Ammon's horn (tissue), 1 donor: Measurements from ENCODE around the gene PRPF6.

Experiments
- DNase-seq: peaks from one replicate; pipeline ENCODE4 v3.0.0-alpha.2; 2016; ENCODE audit warnings: low spot score

The PRPF6 gene

DNA sequence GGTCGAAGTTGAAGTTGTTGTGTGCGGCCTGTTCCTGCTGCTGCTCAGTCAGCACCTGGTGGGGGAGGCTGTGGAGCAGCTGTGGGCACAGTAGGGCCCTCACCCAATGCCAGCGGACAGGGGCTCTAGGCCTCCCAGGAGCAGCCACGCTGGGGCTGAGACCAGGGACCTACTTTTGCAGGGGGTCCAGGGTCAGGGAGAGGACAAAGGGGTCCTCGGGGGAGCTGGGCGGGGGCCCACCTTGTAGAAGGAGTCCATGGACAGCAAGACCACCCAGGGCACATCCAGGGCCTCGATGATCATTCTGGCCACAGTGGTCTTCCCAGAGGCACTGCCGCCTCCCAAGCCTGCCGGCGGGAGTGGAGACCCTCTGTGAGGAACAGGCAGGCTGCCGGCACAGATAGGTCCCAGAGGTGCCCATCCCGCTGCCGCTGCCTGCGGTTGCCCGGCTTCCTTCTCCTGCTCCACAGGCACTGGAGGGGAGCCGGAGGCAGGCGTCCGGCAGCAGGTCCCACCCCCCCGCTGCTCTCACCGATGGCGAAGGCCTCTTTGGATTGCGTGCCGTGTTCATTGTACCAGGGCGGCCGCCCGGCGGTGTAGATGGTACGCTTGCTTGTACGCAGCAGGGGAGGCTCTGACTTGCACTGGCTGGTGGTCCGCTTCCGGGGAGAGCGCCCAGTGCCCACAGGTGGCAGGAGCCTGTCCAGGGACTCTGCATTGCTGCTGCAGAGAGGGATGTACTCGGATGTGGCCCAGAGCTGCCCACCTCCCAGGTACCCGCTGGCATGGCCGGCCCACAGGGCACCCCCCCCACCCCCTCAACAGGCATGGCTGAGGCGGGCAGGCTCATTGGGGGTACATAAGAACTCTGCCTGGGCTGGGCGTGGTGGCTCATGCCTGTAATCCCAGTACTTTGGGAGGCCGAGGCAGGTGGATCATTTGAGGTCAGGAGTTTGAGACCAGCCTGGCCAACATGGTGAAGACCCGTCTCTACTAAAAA, 34.7 kb upstream of the PRPF6 start:
- no peak for DNase-seq

DNA sequence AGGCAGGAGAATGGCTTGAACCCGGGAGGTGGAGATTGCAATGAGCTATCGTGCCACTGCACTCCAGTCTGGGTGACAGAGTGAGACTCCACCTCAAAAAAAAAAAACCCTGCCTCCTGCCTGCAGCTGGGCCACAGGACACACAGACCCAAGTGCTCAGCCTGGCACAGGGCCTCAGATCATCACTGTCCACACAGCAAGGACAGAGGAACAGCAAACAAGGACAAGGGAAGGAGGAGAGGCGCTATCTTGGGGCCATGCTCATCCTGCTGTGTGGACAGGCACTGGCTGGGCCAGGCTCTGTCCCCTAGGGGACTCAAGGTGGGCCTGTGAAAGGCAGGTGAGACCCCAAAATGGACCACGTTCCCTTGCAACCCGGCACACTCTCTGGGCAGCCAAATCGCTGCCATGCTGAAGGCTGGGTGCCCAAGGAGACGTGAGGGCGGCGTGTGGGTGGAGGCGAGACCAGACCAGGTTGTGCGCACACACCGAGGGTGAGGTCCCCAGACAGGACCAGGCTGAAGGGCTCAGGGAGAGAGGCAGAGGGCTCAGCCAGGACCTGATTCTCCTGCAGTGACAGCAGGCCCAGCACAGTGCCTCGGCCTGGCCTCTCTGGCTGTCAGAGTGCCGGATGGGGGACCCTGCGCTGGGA, 33.8 kb upstream of the PRPF6 start:
- DNase-seq: no peak

DNA sequence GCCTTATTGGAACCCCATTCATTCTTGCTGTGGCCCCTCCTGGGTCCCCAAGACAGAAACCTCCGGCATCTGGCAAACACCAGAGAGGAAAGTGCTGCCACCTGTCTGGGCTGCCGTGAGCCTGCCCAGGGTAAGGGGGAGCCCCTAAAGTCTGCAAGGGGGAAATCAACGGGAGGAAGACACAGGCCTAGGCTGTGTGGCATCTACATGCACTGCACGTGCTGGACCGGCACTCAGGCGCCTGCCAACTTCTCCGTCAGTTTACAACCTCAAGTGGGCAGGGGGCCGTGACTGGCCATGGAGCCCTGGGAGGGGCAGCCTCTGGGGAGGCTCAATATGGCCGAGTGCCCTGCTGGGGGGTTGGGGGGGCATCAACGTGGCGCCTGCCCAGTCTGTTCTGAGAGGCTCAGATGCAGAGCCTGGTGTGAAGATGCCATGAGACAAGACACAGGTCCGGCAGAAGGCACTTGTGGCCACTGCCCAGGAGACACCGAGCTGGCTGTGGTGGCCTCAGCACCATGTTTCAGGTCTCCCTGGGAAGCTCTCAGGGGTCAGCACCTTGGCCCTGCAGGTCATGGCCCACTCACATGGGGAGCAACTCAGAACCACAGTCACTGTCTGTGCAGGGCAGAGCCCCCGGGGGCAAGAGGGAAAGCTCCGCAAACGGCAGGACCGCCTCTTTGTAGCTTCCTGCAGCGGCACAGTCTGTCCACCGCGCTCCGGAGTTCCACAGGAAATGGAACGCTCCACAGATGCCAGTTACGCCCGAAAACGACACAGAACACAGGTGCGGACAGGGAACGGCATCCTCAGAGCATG, 33.1 kb upstream of the PRPF6 start:
- DNase-seq: no peak

DNA sequence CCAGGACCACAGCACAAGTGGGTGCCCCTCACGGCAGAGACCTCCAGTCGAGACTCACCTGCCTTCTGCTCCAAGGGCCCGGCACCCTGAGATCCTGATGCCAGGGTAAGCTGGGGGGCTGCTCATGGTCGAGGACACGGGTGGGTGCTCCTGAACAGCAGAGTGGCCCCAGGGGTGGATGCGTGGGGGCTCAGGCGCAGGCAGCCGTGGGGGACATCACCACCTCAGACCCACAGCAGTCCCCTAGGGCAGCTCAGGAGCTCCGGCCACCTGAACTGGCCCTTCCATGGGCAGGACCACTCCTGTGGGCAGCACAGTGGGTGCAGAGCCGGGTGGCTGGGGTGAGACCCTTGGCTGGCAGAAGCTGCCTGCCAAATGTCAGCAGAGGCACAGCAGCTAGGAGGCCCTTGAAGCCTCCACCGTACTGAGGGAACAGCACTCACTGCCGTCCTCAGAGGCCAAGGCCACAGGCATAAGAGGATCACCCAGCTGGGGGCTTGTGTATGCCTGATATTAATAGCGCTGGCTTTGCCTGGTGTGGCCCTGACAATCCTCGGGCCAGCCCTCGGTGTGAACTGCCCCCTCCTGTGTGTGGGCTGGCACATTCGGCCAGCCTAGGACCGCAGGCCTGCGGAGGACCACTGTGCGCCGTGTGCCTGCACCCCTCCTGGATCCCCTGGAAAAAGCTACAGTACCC, 30.1 kb upstream of the PRPF6 start:
- DNase-seq: no peak

DNA sequence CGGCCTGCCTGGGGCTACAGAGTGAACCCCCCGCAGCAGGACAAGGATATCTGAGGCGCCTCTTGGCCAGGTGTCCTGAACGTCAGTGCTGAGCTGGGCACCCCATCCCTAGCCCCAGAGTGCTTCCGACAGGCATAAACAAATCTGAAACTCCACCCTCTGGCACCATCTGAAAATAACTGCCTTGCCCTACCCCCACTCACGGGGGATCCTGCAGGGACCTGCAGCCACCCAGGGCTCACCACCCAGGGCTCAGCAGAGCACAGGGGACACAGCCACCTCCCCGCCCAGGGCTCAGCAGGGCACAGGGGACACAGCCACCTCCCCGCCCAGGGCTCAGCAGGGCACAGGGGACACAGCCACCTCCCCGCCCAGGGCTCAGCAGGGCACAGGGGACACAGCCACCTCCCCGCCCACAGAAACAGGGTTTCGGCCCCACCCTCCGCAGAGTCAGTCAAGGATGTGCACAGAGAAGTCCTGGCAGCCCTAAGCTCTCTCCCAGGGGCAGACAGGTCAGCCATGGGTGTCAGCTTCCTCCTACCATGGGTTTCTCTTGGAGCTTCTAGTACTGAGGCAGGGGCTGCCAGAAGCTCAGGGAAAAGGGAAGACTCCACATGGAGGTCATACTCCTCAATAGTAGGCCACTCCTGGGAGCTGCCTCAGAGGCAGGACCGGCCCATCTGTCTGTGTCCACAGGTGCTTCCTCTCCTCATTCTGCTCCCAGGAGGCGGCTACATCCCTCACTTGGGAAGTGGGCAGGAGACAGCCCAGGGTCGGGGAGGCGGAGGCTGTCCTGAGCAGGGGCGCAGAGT, 29.3 kb upstream of the PRPF6 start:
- no peak for DNase-seq

- no peak for DNase-seq
Measured at GRCh38 chr20:63952210-63952535, 28.8 kb upstream of the PRPF6 start.

DNA sequence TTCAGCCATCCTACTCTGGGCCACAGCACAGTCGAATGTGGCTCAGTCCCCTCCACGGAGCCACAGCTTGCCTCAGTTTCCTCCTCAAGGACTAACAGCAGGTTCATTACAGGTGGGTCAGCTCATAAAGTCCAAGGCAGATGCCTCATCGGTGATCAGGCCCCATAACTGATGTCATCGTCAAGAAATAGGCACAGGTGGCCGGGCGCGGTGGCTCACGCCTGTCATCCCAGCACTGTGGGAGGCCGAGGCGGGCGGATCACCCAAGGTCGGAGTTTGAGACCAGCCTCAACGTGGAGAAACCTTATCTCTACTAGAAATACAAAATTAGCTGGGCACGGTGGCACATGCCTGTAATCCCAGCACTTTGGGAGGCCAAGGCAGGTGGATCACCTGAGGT, 28.2 kb upstream of the PRPF6 start:
- DNase-seq: no peak

DNA sequence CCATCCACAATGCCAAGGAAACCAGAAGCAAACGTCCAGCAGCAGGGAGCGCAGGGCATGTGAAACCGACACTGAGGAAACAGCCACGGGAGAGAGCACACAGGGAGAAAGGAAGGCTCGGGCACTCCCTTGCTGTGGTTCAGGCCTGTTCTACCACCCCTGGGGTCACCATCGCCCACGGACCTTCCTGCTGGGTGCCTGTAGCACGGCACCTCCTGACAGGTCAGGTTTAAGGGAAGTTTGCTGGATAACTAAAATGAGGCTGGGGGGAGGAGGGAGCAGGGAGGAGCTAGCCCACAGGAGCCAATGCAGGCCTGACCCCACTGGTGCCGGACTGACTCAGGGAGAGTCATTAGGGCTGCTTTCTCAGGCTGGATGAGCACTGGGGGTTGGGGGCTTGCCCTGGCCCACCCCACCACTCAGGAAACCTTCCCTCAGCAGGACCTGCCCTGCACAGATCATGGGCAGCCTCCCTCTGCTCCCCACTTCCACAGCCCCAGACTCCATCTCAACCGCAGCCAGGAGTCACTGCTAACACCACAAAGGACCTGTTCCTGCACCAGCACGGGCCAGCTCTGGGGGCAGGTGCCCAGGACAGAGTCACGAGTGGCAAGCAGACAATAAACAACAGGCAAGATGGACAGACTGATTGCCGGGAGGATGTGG, 27.0 kb upstream of the PRPF6 start:
- DNase-seq: no peak

DNA sequence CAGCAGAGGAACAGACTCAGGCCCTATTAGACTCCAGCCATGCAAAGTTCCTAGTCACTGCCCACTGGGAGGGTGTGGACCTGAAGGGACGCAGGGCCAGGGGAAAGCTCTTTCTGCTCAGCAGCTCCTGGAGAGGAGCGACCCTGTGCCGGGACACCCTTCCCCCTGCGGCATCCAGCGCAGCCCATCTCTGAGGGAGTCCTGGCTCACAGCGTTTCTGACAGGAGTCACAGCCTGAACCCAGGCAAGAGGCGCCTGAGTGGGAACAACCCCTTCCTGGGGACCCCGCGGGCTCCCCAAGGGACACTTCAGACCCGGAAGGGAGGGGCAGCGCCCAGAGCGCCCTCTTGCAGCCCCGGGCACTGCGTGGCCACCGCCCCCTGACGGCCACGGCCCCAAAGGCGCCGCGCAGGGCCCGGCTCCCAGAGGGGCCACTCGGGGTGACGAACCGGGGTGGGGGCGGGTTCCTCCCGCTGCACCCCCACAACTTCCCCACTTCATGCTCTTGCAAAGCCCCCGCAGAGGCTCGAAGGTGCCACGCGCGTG, 25.6 kb upstream of the PRPF6 start:
- DNase-seq: peak; percentile 52

- DNase-seq: peak; percentile 90
Measured at GRCh38 chr20:63955827-63956663, 24.9 kb upstream of the PRPF6 start, which contains the start of gene UCKL1. Gene UCKL1 (minus strand): TSS chr20:63956416. CDS start chr20:63956372, 44 bp downstream.

- DNase-seq: no peak
Measured at GRCh38 chr20:63956664-63957003, 24.3 kb upstream of the PRPF6 start.

DNA sequence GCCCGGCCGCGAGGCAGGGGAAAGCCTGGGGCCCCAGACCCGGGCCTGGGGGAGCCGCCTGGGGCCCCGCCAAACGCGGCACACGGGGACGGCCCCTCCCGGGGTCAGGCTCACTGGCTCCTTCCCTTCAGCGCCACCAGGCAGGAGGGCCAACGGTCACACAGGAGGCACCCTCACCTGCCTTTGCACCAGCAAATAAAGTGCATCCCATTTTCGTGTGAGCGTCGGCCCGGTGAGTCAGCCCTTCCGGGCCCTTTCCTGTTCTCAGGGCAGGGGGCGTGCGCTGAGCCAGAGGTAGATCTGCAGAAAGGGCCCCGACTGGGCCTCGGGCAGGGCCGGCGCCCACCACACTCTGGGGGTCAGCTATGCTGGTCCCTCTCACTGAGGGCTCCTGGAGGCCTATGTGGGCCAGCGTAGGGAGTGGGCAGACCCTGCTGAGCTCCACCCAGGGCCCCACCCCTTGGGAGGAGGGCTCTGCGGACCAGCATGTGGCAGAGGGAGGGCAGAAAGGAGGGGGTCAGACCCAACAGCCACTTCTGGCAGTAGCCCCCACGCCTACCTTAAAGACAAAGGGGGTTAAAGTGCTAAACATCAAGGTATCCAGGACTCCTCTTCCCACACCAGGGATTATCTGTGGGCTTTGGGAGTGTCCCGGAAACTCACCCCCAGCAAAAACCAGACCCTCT, 23.8 kb upstream of the PRPF6 start:
- peak; percentile 77 for DNase-seq

- no peak for DNase-seq
Measured at GRCh38 chr20:63957690-63958441, 23.1 kb upstream of the PRPF6 start.

- no peak for DNase-seq
Measured at GRCh38 chr20:63958471-63958870, 22.5 kb upstream of the PRPF6 start.

DNA sequence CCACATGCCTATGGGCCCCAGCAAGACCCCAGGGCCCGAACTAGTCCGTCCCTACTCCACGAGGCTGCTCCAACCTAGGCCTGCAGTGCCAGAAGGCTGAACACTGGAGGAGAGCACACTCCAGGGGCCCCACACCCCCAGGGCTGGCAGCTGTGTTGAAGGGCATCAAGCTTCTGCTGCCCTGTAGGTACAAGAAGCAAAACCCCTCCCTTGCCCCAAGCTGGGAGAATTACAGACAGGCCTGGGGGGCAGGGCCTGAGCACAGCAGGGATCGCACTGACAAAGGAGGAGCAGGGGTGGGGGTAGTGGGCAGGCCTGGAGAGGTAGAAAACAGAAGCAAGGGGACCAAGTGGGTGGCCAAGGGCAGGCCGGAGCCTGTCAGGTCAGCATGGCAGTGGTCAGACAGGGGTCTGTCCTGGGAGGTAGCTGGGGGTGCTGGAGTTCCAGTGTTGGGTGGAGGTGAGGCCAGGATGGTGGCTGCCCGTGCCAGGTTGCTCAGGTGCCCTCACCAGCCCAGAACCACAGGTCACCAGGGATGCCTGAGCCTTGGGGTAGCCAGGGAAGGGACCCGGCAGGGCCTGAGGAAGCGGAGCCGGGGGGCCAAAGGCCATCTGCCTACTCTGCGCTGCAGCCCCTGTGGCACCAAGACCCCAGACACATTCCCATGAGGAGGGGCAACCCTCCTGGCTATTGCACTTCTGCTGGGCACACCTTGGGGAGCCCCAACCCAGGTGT, 21.8 kb upstream of the PRPF6 start:
- DNase-seq: no peak

DNA sequence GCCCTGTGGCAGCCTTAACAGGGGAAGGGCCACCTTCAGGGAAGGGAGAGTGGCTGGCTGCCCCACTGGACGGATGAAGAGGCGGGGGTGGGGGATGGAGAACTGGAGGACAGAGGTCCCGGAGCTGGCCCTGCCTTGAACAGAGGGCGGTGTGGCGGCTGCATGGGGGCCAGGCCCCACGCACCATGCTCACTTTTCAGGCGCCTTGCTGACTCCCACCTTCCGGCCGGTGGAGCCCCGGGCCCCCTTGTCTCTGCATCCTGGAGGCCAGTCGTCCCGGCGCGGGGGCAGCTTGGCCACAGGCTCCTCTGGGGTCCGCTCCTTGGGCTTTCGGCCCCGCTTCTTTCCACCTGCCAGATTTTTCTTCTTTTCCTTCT, 21.2 kb upstream of the PRPF6 start:
- no peak for DNase-seq
